WTC11 (cell line): ENCODE data around the gene ASCC3. TPM values are rescaled to one million over a fixed set of nuclear protein-coding genes. Genes with fewer than 3 reads are reported as not detected.

ENCODE experiments used
- ATAC-seq: fragments of 200-7000 bp; cut with Tn5 transposase; 2 replicates; pipeline ENCODE4 v1.10.0; 2021; ENCODE audit warnings: mild to moderate bottlenecking, moderate library complexity
- CTCF ChIA-PET: fragments of 300-600 bp; sonication (Branson Sonifier 250); formaldehyde crosslinking; loops from one replicate; lab custom pipeline; 2021; ENCODE audit warnings: antibody characterized with exemption; lab: Charles Lee
- POLR2A ChIA-PET: fragments of 350-600 bp; sonication (Branson Sonifier 250); formaldehyde crosslinking; loops from one replicate; lab custom pipeline; 2021; ENCODE audit warnings: antibody characterized with exemption; lab: Charles Lee
- DNase-seq: peaks from one replicate; pipeline ENCODE4 v3.0.0; 2021; ENCODE audit warnings: low spot score
- H3K27ac Mint-ChIP-seq: 2 replicates; pipeline ENCODE4 v1.8.0; 2021; ENCODE audit warnings: mixed read lengths
- H3K27me3 Mint-ChIP-seq: 2 replicates; pipeline ENCODE4 v1.8.0; 2021; ENCODE audit warnings: low read depth, mild to moderate bottlenecking, moderate library complexity, mixed read lengths
- H3K36me3 Mint-ChIP-seq: 2 replicates; pipeline ENCODE4 v1.8.0; 2021; ENCODE audit warnings: mixed read lengths
- H3K4me1 Mint-ChIP-seq: 2 replicates; pipeline ENCODE4 v1.8.0; 2022; ENCODE audit warnings: mixed read lengths
- H3K4me3 Mint-ChIP-seq: 2 replicates; pipeline ENCODE4 v1.8.0; 2021; ENCODE audit warnings: mild to moderate bottlenecking, moderate library complexity, mixed read lengths
- H3K9me3 Mint-ChIP-seq: 2 replicates; pipeline ENCODE4 v1.8.0; 2021; ENCODE audit warnings: mixed read lengths
- ATF1 ChIP-seq: sonication (generic); formaldehyde crosslinking; IDR thresholded peaks from 2 replicates; pipeline ENCODE4 v1.8.1; 2023; ENCODE audit warnings: mild to moderate bottlenecking, moderate library complexity, missing genetic modification reagents
- FOXK1 ChIP-seq: sonication (generic); formaldehyde crosslinking; IDR thresholded peaks from 2 replicates; pipeline ENCODE4 v1.8.0; 2022; ENCODE audit warnings: mild to moderate bottlenecking, moderate library complexity, missing genetic modification reagents
- JUN ChIP-seq: sonication (generic); formaldehyde crosslinking; IDR thresholded peaks from 2 replicates; pipeline ENCODE4 v1.8.0; 2023; ENCODE audit warnings: mild to moderate bottlenecking, missing genetic modification reagents
- NFYB ChIP-seq: sonication (generic); formaldehyde crosslinking; conservative IDR thresholded peaks from 2 replicates; pipeline ENCODE4 v1.8.0; 2022; ENCODE audit warnings: low read depth, missing genetic modification reagents
- NR1H2 ChIP-seq: sonication (generic); formaldehyde crosslinking; IDR thresholded peaks from 2 replicates; pipeline ENCODE4 v1.9.0; 2021; ENCODE audit warnings: mild to moderate bottlenecking, moderate library complexity, missing genetic modification reagents
- NR2C2 ChIP-seq: sonication (generic); formaldehyde crosslinking; IDR thresholded peaks from 2 replicates; pipeline ENCODE4 v1.8.0; 2022; ENCODE audit warnings: mild to moderate bottlenecking, missing genetic modification reagents
- OVOL2 ChIP-seq: fragments of 250-450 bp; sonication (Bioruptor Pico); IDR thresholded peaks from 2 replicates; pipeline ENCODE4 v1.9.0; 2021; ENCODE audit warnings: mild to moderate bottlenecking, borderline replicate concordance
- PRRX2 ChIP-seq: fragments of 250-450 bp; sonication (Bioruptor Pico); IDR thresholded peaks from 2 replicates; pipeline ENCODE4 v1.8.0; 2021; ENCODE audit warnings: mild to moderate bottlenecking
- SOX15 ChIP-seq: fragments of 250-450 bp; sonication (Bioruptor Pico); IDR thresholded peaks from 2 replicates; pipeline ENCODE4 v1.9.0; 2021; ENCODE audit warnings: mild to moderate bottlenecking
- TEAD1 ChIP-seq: sonication (generic); formaldehyde crosslinking; IDR thresholded peaks from 2 replicates; pipeline ENCODE4 v1.8.0; 2022; ENCODE audit warnings: mild to moderate bottlenecking, missing genetic modification reagents
- TEAD4 ChIP-seq: sonication (generic); formaldehyde crosslinking; IDR thresholded peaks from 2 replicates; pipeline ENCODE4 v1.8.0; 2022; ENCODE audit warnings: mild to moderate bottlenecking, missing genetic modification reagents
- ZNF263 ChIP-seq: sonication (generic); formaldehyde crosslinking; IDR thresholded peaks from 2 replicates; pipeline ENCODE4 v1.8.1; 2022; ENCODE audit warnings: low read depth, mild to moderate bottlenecking, moderate library complexity, missing genetic modification reagents
- ZNF317 ChIP-seq: sonication (generic); formaldehyde crosslinking; IDR thresholded peaks from 2 replicates; pipeline ENCODE4 v1.8.1; 2023; ENCODE audit warnings: low read depth, mild to moderate bottlenecking, moderate library complexity, missing genetic modification reagents, borderline replicate concordance
- ZNF423 ChIP-seq: fragments of 250-450 bp; sonication (Bioruptor Pico); IDR thresholded peaks from 2 replicates; pipeline ENCODE4 v2.1.2; 2022; ENCODE audit warnings: mild to moderate bottlenecking, moderate library complexity
- total RNA-seq: library from RNA; stranded (reverse); gene quantifications from 3 replicates; pipeline ENCODE4 v1.2.3, GENCODE V29; 2021
- TF ChIP-seq, protein P1 (sequence below): fragments of 250-450 bp; sonication (Bioruptor Pico); IDR thresholded peaks from 2 replicates; pipeline ENCODE4 v1.9.0; 2021; ENCODE audit warnings: mild to moderate bottlenecking
- TF ChIP-seq, protein P2 (sequence below): sonication (generic); formaldehyde crosslinking; IDR thresholded peaks from 2 replicates; pipeline ENCODE4 v1.8.1; 2023; ENCODE audit warnings: mild to moderate bottlenecking, missing genetic modification reagents, moderate library complexity
- TF ChIP-seq, protein P3 (sequence below): sonication (generic); formaldehyde crosslinking; IDR thresholded peaks from 2 replicates; pipeline ENCODE4 v1.8.1; 2023; ENCODE audit warnings: mild to moderate bottlenecking, moderate library complexity, missing genetic modification reagents
- TF ChIP-seq, protein P4 (sequence below): sonication (generic); formaldehyde crosslinking; IDR thresholded peaks from 2 replicates; pipeline ENCODE4 v1.8.1; 2022; ENCODE audit warnings: mild to moderate bottlenecking, missing genetic modification reagents, moderate library complexity, borderline replicate concordance
- TF ChIP-seq, protein P5 (sequence below): fragments of 250-450 bp; sonication (Bioruptor Pico); IDR thresholded peaks from 2 replicates; pipeline ENCODE4 v1.8.0; 2021; ENCODE audit warnings: mild to moderate bottlenecking
- TF ChIP-seq, protein P6 (sequence below): fragments of 200-600 bp; IDR thresholded peaks from 2 replicates; pipeline ENCODE4 v1.8.0; 2022; ENCODE audit warnings: antibody characterized with exemption
- TF ChIP-seq, protein P7 (sequence below): sonication (generic); formaldehyde crosslinking; IDR thresholded peaks from 2 replicates; pipeline ENCODE4 v1.8.0; 2022; ENCODE audit warnings: mild to moderate bottlenecking, missing genetic modification reagents
- TF ChIP-seq, protein P8 (sequence below): fragments of 250-450 bp; sonication (Bioruptor Pico); conservative IDR thresholded peaks from 2 replicates; pipeline ENCODE4 v1.9.0; 2021; ENCODE audit warnings: mild to moderate bottlenecking

The ASCC3 gene
- total RNA-seq, 1 experiment from 2014 or later = 80.7 TPM

DNA sequence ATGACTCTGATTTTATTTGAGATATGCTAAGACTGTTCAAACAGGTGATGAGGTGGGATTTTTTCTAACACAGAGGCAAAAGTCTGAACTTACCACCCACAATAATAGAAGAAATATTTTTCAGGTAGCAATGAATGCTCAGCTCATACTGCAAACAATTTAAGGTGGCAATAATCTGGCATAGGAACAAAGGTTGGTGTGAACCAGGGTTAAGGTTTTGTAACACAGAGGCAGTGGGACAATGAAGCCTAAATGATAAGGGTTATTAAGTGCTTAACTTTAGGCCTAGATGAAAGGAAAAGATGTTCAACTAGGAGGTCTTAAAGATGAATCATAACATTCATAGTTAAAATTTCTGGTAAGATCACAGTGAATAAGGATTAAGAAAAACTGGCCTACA lies 4.9 kb downstream of the ASCC3 start:
- TF ChIP-seq NFYB (CRISPR knock-in tag) (no peak), ATF1 (CRISPR knock-in tag) (no peak), TEAD1 (CRISPR knock-in tag) (no peak)
- TF ChIP-seq, protein P1, sequence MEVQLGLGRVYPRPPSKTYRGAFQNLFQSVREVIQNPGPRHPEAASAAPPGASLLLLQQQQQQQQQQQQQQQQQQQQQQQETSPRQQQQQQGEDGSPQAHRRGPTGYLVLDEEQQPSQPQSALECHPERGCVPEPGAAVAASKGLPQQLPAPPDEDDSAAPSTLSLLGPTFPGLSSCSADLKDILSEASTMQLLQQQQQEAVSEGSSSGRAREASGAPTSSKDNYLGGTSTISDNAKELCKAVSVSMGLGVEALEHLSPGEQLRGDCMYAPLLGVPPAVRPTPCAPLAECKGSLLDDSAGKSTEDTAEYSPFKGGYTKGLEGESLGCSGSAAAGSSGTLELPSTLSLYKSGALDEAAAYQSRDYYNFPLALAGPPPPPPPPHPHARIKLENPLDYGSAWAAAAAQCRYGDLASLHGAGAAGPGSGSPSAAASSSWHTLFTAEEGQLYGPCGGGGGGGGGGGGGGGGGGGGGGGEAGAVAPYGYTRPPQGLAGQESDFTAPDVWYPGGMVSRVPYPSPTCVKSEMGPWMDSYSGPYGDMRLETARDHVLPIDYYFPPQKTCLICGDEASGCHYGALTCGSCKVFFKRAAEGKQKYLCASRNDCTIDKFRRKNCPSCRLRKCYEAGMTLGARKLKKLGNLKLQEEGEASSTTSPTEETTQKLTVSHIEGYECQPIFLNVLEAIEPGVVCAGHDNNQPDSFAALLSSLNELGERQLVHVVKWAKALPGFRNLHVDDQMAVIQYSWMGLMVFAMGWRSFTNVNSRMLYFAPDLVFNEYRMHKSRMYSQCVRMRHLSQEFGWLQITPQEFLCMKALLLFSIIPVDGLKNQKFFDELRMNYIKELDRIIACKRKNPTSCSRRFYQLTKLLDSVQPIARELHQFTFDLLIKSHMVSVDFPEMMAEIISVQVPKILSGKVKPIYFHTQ (CRISPR knock-in tag) = no peak
- TF ChIP-seq, protein P2, sequence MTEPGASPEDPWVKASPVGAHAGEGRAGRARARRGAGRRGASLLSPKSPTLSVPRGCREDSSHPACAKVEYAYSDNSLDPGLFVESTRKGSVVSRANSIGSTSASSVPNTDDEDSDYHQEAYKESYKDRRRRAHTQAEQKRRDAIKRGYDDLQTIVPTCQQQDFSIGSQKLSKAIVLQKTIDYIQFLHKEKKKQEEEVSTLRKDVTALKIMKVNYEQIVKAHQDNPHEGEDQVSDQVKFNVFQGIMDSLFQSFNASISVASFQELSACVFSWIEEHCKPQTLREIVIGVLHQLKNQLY (CRISPR knock-in tag) = no peak
- no peak overlapping the region; the same call in 1 of the 2 replicates for H3K27ac Mint-ChIP-seq
- H3K36me3 Mint-ChIP-seq = peaks cover 22% of the 10 kb centered on the region
- peaks cover 65% of the 10 kb centered on the region for H3K4me1 Mint-ChIP-seq
- CTCF ChIA-PET = no interaction called here
- H3K27me3 Mint-ChIP-seq = no peaks in the 10 kb centered on the region; the same call in 1 of the 2 replicates
- no peaks in the 10 kb centered on the region for H3K9me3 Mint-ChIP-seq
- H3K4me3 Mint-ChIP-seq = no peak overlapping the region
- ATAC-seq (no peak), DNase-seq (no peak)
- POLR2A ChIA-PET = no interaction called here

DNA sequence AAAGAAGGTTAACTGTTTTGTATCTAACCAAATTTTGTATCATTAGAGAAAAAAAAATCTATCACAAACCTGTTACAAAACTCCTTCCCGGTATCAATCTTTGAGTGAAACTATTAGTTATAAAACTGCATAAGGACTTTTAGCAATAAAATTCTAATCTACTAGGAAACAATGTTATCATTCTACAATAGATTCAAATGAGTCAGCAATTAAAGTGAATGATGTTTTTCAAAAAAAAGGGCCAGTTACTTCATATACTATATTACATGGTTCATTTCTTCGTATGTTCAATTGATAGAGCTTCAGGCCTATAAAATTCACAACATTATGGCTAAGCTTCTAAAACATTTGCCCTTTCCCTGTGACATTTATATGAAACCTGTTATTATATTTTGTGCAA lies 15.6 kb downstream of the ASCC3 start:
- POLR2A ChIA-PET = no interaction called here
- Mint-ChIP-seq H3K9me3 (no peaks in the 10 kb centered on the region), H3K27ac (no peak overlapping the region), H3K4me1 (peaks cover 7% of the 10 kb centered on the region), H3K4me3 (no peak overlapping the region), H3K27me3 (no peaks in the 10 kb centered on the region), H3K36me3 (peaks cover 26% of the 10 kb centered on the region)
- CTCF ChIA-PET = no interaction called here
- TF ChIP-seq JUN (no peak), TEAD1 (CRISPR knock-in tag) (no peak), NR2C2 (CRISPR knock-in tag) (no peak), SOX15 (CRISPR knock-in tag) (no peak), OVOL2 (no peak), ZNF263 (CRISPR knock-in tag) (no peak), NR1H2 (CRISPR knock-in tag) (no peak), ZNF423 (CRISPR knock-in tag) (no peak), TEAD4 (CRISPR knock-in tag) (no peak), PRRX2 (CRISPR knock-in tag) (no peak), FOXK1 (CRISPR knock-in tag) (no peak), ZNF317 (CRISPR knock-in tag) (no peak)
- TF ChIP-seq, protein P3, sequence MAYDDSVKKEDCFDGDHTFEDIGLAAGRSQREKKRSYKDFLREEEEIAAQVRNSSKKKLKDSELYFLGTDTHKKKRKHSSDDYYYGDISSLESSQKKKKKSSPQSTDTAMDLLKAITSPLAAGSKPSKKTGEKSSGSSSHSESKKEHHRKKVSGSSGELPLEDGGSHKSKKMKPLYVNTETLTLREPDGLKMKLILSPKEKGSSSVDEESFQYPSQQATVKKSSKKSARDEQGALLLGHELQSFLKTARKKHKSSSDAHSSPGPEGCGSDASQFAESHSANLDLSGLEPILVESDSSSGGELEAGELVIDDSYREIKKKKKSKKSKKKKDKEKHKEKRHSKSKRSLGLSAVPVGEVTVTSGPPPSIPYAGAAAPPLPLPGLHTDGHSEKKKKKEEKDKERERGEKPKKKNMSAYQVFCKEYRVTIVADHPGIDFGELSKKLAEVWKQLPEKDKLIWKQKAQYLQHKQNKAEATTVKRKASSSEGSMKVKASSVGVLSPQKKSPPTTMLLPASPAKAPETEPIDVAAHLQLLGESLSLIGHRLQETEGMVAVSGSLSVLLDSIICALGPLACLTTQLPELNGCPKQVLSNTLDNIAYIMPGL (CRISPR knock-in tag) = no peak
- TF ChIP-seq, protein P4, sequence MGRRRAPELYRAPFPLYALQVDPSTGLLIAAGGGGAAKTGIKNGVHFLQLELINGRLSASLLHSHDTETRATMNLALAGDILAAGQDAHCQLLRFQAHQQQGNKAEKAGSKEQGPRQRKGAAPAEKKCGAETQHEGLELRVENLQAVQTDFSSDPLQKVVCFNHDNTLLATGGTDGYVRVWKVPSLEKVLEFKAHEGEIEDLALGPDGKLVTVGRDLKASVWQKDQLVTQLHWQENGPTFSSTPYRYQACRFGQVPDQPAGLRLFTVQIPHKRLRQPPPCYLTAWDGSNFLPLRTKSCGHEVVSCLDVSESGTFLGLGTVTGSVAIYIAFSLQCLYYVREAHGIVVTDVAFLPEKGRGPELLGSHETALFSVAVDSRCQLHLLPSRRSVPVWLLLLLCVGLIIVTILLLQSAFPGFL (CRISPR knock-in tag) = no peak
- TF ChIP-seq, protein P5, sequence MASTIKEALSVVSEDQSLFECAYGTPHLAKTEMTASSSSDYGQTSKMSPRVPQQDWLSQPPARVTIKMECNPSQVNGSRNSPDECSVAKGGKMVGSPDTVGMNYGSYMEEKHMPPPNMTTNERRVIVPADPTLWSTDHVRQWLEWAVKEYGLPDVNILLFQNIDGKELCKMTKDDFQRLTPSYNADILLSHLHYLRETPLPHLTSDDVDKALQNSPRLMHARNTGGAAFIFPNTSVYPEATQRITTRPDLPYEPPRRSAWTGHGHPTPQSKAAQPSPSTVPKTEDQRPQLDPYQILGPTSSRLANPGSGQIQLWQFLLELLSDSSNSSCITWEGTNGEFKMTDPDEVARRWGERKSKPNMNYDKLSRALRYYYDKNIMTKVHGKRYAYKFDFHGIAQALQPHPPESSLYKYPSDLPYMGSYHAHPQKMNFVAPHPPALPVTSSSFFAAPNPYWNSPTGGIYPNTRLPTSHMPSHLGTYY (CRISPR knock-in tag) = no peak
- TF ChIP-seq, protein P6, sequence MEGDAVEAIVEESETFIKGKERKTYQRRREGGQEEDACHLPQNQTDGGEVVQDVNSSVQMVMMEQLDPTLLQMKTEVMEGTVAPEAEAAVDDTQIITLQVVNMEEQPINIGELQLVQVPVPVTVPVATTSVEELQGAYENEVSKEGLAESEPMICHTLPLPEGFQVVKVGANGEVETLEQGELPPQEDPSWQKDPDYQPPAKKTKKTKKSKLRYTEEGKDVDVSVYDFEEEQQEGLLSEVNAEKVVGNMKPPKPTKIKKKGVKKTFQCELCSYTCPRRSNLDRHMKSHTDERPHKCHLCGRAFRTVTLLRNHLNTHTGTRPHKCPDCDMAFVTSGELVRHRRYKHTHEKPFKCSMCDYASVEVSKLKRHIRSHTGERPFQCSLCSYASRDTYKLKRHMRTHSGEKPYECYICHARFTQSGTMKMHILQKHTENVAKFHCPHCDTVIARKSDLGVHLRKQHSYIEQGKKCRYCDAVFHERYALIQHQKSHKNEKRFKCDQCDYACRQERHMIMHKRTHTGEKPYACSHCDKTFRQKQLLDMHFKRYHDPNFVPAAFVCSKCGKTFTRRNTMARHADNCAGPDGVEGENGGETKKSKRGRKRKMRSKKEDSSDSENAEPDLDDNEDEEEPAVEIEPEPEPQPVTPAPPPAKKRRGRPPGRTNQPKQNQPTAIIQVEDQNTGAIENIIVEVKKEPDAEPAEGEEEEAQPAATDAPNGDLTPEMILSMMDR = no peak
- TF ChIP-seq, protein P7, sequence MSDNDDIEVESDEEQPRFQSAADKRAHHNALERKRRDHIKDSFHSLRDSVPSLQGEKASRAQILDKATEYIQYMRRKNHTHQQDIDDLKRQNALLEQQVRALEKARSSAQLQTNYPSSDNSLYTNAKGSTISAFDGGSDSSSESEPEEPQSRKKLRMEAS (CRISPR knock-in tag) = no peak
- TF ChIP-seq, protein P8, sequence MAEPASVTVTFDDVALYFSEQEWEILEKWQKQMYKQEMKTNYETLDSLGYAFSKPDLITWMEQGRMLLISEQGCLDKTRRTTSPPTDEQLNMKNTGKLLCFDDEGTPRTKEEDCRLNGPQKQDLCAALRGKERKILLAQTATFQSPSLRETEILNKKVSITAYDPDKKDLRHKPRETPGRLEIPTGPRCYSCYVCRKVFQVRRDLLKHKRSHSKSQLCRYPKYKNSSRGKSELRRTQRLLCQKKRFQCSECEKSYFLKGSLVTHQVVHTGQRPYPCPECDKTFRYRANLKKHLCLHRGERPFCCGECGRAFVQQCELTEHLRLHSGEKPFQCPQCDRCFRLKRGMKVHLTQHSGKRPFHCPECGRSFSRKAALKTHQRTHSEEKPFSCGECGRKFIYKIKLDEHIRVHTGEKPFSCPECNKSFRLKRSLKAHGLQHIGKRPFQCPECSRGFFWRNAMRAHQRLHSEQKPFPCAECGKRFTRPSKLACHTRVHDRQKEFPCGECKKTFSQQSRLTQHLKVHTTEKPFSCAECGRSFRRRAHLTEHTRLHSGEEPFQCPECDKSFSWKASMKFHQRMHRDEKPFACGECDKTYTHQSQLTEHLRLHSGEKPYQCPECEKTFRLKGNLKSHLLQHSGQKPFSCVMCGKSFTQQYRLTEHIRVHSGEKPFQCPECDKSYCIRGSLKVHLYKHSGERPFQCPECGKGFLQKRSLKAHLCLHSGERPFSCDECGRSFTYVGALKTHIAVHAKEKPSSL (CRISPR knock-in tag) = no peak
- no peak for ATAC-seq
- no peak for DNase-seq
